Bronchial epithelial cell (primary cell): ENCODE data around the gene CCDC12. TPM values are rescaled to one million over a fixed set of nuclear protein-coding genes. Genes with fewer than 3 reads are reported as not detected.
A peak's percentile ranks its signal among the peaks of the same experiment; 100 is the strongest.

Experiments
- DNase-seq: peaks from one replicate; pipeline ENCODE4 v3.0.0-alpha.2; 2010; ENCODE audit warnings: low read depth
- FAIRE-seq: peaks from 2 replicates; lab custom pipeline; 2011; peaks lifted over from hg19 to GRCh38; lab: Jason Lieb, UNC
- H3K27me3 ChIP-seq: 2 replicates; pipeline ENCODE4 v1.5.1; 2011; ENCODE audit warnings: low read length; ENCODE audit not compliant: control insufficient read depth, insufficient read depth
- H3K36me3 ChIP-seq: 2 replicates; pipeline ENCODE4 v1.5.1; 2011; ENCODE audit warnings: low read length; ENCODE audit not compliant: control insufficient read depth, insufficient read depth
- H3K4me3 ChIP-seq: 2 replicates; pipeline ENCODE4 v1.5.1; 2011; ENCODE audit warnings: mild to moderate bottlenecking, low read depth, low read length, control low read depth
- CTCF ChIP-seq: IDR thresholded peaks from 2 replicates; pipeline ENCODE4 v1.5.1; 2011; ENCODE audit warnings: mild to moderate bottlenecking, moderate library complexity, low read length, control low read depth, inconsistent platforms; ENCODE audit not compliant: insufficient read depth, severe bottlenecking
- total RNA-seq: library from RNA; depleted of rRNA; stranded (reverse); fragments of >200 nt; gene quantifications from 2 replicates; pipeline ENCODE4 v1.2.1, GENCODE V29; 2014

Gene CCDC12
- total RNA-seq, 1 donor from 2014 or later, result 39.2 TPM

- TF ChIP-seq CTCF, result no peak
- DNase-seq (no peak), FAIRE-seq (peak; percentile 52)
- no peak overlapping the region for H3K4me3 ChIP-seq
- H3K36me3 ChIP-seq, result peaks cover 18% of the 10 kb centered on the region
- no peaks in the 10 kb centered on the region for H3K27me3 ChIP-seq
Measured at GRCh38 chr3:46942481-46943236, 33.9 kb downstream of the CCDC12 start.

- FAIRE-seq (no peak), DNase-seq (no peak)
- H3K36me3 ChIP-seq, result peaks cover 18% of the 10 kb centered on the region
- no peak overlapping the region for H3K4me3 ChIP-seq
- TF ChIP-seq CTCF, result no peak
- H3K27me3 ChIP-seq, result no peaks in the 10 kb centered on the region
Measured at GRCh38 chr3:46942076-46942475, 34.5 kb downstream of the CCDC12 start.

GRCh38 chr3:46939578-46940445, 36.7 kb downstream of the CCDC12 start:
- FAIRE-seq, result no peak
- Histone ChIP-seq H3K36me3 (peaks cover 18% of the 10 kb centered on the region), H3K4me3 (no peak overlapping the region), H3K27me3 (no peaks in the 10 kb centered on the region)
- DNase-seq, result no peak
- TF ChIP-seq CTCF, result no peak

- peaks cover 18% of the 10 kb centered on the region for H3K36me3 ChIP-seq
- DNase-seq (no peak), FAIRE-seq (no peak)
Measured at GRCh38 chr3:46938118-46938517, 38.4 kb downstream of the CCDC12 start.

GRCh38 chr3:46936733-46937250, 39.8 kb downstream of the CCDC12 start:
- H3K4me3 ChIP-seq, result no peak overlapping the region
- FAIRE-seq, result no peak
- no peak for TF ChIP-seq CTCF
- peaks cover 18% of the 10 kb centered on the region for H3K36me3 ChIP-seq
- DNase-seq, result no peak
- no peaks in the 10 kb centered on the region for H3K27me3 ChIP-seq

More at GRCh38 chr3:46938118-46938517, 38.4 kb downstream of the CCDC12 start:
- TF ChIP-seq CTCF, result no peak
- H3K27me3 ChIP-seq, result no peaks in the 10 kb centered on the region
- H3K4me3 ChIP-seq, result no peak overlapping the region
